Tibial nerve (tissue), 4 donors: ENCODE measurements around the gene DPEP3. TPM values are rescaled to one million over a fixed set of nuclear protein-coding genes. Genes with fewer than 3 reads are reported as not detected.

Source experiments
- DNase-seq, 2 donors: peaks; one replicate each; pipeline ENCODE4 v3.0.0-alpha.2; 2019; ENCODE audit warnings: low spot score in 2 of 2
- H3K27ac ChIP-seq, 4 donors: fragments of 200-600 bp; sonication (generic) in 3 of 4; one replicate each; pipeline ENCODE4 v1.5.1; 2017 to 2019; ENCODE audit warnings: mild to moderate bottlenecking in 1 of 4
- H3K27me3 ChIP-seq, 2 donors: fragments of 200-600 bp; sonication (generic) in 1 of 2; one replicate each; pipeline versions ENCODE4 v1.5.1 to v1.6.0; 2017 to 2019
- H3K36me3 ChIP-seq, 3 donors: fragments of 200-600 bp; sonication (generic); one replicate each; pipeline ENCODE4 v1.5.1; 2018 to 2019
- H3K4me1 ChIP-seq, 4 donors: fragments of 200-600 bp; sonication (generic) in 3 of 4; one replicate each; pipeline ENCODE4 v1.5.1; 2017 to 2019
- H3K4me3 ChIP-seq, 4 donors: fragments of 200-600 bp; sonication (generic) in 3 of 4; one replicate each; pipeline ENCODE4 v1.5.1; 2017 to 2019; ENCODE audit warnings: mild to moderate bottlenecking in 1 of 4, moderate library complexity in 1 of 4
- H3K9me3 ChIP-seq, 4 donors: fragments of 200-600 bp; sonication (generic) in 3 of 4; one replicate each; pipeline ENCODE4 v1.5.1; 2017 to 2019
- CTCF ChIP-seq, 5 experiments: fragments of 200-600 bp in 3 of 5; fragments of 450-650 bp in 2 of 5; sonication (generic) in 3 of 5; IDR thresholded peaks; one replicate each; pipeline ENCODE4 v1.5.1; 2016 to 2019; ENCODE audit warnings: antibody characterized with exemption in 5 of 5, mild to moderate bottlenecking in 3 of 5, moderate library complexity in 2 of 5
- EP300 ChIP-seq, 2 donors: sonication (generic); formaldehyde crosslinking; IDR thresholded peaks; one replicate each; pipeline ENCODE4 v1.6.1; 2017; ENCODE audit warnings: antibody characterized with exemption in 2 of 2, mild to moderate bottlenecking in 1 of 2
- POLR2A ChIP-seq, 2 donors: fragments of 450-650 bp; IDR thresholded peaks; one replicate each; pipeline ENCODE4 v1.6.1; 2017; ENCODE audit warnings: antibody characterized with exemption in 2 of 2, mild to moderate bottlenecking in 2 of 2, moderate library complexity in 2 of 2
- WGBS, 2 donors: methylation state at CpG; one replicate each; pipeline ENCODE4 v1.1.5; 2018; 5-methylcytosine and 5-hydroxymethylcytosine counted together
- total RNA-seq, 4 donors: library from RNA; depleted of rRNA; stranded (reverse); fragments of >200 nt; gene quantifications; one replicate each; pipeline ENCODE4 v1.1.0, GENCODE V29; 2016

DPEP3 gene
- total RNA-seq, 4 donors from 2014 or later, result 0.66 TPM; not detected in 3

DNA sequence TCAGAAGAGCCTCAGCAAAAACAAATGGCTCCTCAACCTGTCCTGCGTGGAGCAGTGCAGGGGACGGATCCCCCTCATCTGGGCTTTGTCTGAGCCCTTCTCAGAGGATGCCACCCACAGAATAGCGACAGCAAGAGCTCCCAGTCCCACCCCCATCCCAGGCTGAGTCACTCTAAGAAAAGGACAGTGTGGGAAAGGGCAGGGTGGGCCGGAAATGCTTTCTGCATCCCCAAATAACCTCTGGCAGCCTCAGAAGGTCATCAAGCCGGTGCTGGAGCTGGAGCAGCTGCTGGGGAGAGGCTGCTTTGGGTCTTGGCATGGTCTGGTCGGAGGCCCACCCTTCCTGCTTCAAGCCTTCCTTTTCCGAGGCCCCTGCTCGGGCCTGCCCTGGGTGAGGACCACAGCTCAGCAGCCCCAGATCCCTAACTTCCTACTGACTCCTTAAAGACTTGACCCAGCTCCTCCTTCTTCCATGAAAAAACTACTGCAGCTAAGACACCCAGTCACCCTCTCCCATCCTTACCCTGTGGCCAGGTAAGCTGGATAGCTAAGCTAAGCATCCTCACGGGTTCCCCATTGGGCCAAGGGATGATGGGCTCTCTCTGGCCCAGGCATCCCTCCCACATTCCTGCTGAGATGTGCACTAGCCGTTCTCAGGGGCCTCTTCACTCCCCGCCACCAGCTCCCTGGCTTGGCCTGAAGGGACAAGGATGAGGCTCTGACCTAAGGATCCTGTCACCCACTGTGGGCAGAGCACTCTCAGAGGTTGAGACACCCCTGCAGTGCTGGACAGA lies 20.6 kb downstream of the DPEP3 start:
- no peaks in the 10 kb centered on the region for H3K27me3 ChIP-seq
- 24 to 36% methylated on average over 10 to 11 of the region's 11 CpGs for WGBS, 2 donors
- DNase-seq, result peak; percentile 47 to 49
- no peak overlapping the region for H3K4me3 ChIP-seq
- H3K4me1 ChIP-seq, result peaks cover 0 to 59% (median 33%) of the 10 kb centered on the region in 4 donors
- peaks cover 6 to 79% (median 8%) of the 10 kb centered on the region in 3 donors for H3K36me3 ChIP-seq
- peak overlapping the region in 3 of 4 donors; percentile 62 to 74 (median 70) for H3K27ac ChIP-seq
- H3K9me3 ChIP-seq, result no peaks in the 10 kb centered on the region
- TF ChIP-seq CTCF (IDR thresholded peaks at IDR 0.05) (no peak), EP300 (IDR thresholded peaks at IDR 0.05) (peak in 1 of 2 donors; percentile 69)

GRCh38 chr16:67957622-67958021 lies 22.7 kb downstream of the DPEP3 start:
- Histone ChIP-seq H3K4me1 (peaks cover 0 to 47% (median 15%) of the 10 kb centered on the region in 4 donors), H3K36me3 (peaks cover 6 to 90% (median 8%) of the 10 kb centered on the region in 3 donors), H3K27me3 (no peaks in the 10 kb centered on the region), H3K9me3 (no peaks in the 10 kb centered on the region), H3K27ac (peak overlapping the region in 1 of 4 donors; percentile 74), H3K4me3 (no peak overlapping the region)
- no peak for DNase-seq
- 92% methylated on average over 9 of the region's 9 CpGs for WGBS, 2 donors
- TF ChIP-seq POLR2A (IDR thresholded peaks at IDR 0.05), result no peak
- TF ChIP-seq CTCF (IDR thresholded peaks at IDR 0.05), result no peak
- no peak for TF ChIP-seq EP300 (IDR thresholded peaks at IDR 0.05)

GRCh38 chr16:67954421-67955196 lies 25.7 kb downstream of the DPEP3 start:
- peak overlapping the region in 1 of 4 donors; percentile 40 for H3K27ac ChIP-seq

DNA sequence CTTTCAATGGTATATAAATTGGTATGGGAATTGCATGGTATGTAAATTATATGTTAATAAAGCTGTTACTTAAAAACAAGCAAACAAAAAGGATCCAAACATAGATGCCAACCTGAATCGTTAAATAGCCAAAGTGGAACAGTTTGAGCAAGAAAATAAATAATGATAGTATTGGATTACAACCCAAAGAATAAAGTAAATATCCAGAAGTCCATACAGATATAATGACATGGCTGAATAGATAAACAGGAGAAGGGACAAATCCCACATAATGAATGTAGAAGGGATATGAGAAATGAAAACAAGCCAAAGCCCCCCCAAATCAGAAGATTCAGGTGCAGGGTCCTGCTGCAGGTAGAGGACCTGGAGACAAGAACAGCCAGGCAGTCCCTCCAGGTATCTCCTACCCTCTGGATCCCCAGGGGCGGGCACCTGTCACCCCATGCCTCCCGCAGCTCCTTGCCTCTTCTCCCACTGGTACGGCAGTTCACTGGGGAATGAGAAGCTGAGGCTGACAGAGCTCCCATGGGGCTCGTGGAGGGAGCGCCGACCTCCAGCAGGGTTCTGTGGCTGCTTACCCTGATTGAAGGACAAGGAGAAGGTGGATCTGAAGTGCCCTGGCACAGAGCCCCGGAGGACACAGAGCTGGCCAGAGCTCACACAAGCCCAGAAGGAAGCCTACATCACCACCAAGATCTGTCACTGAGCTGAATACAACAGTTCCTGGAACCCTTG lies 26.5 kb downstream of the DPEP3 start:
- Histone ChIP-seq H3K4me1 (peaks cover 0 to 40% (median 10%) of the 10 kb centered on the region in 4 donors), H3K36me3 (peaks cover 10 to 87% (median 13%) of the 10 kb centered on the region in 3 donors), H3K9me3 (no peaks in the 10 kb centered on the region), H3K27ac (peak overlapping the region in 1 of 4 donors; percentile 40), H3K27me3 (no peaks in the 10 kb centered on the region), H3K4me3 (no peak overlapping the region)
- TF ChIP-seq CTCF (IDR thresholded peaks at IDR 0.05) (no peak), POLR2A (IDR thresholded peaks at IDR 0.05) (no peak), EP300 (IDR thresholded peaks at IDR 0.05) (no peak)
- 83 to 93% methylated on average over 8 of the region's 8 CpGs for WGBS, 2 donors
- no peak for DNase-seq

More at GRCh38 chr16:67954421-67955196, 25.7 kb downstream of the DPEP3 start:
- no peak for DNase-seq
- H3K27me3 ChIP-seq, result no peaks in the 10 kb centered on the region
- 78 to 85% methylated on average over 8 to 9 of the region's 10 CpGs for WGBS, 2 donors
- H3K9me3 ChIP-seq, result no peaks in the 10 kb centered on the region
- peaks cover 0 to 48% (median 16%) of the 10 kb centered on the region in 4 donors for H3K4me1 ChIP-seq
- no peak overlapping the region for H3K4me3 ChIP-seq
- H3K36me3 ChIP-seq, result peaks cover 7 to 87% (median 10%) of the 10 kb centered on the region in 3 donors
- TF ChIP-seq CTCF (IDR thresholded peaks at IDR 0.05) (no peak), POLR2A (IDR thresholded peaks at IDR 0.05) (no peak), EP300 (IDR thresholded peaks at IDR 0.05) (no peak)
